Activated naive CD8-positive, alpha-beta T cell treated with anti-CD3 and anti-CD28 coated beads, Interleukin-2, amount 10 ng/mL, durations not matched to agents 7 days and 5 days (primary cell): ENCODE data around the gene GPR137. TPM values are rescaled to one million over a fixed set of nuclear protein-coding genes. Genes with fewer than 3 reads are reported as not detected.

Source experiments
- ATAC-seq: fragments of 150-1000 bp; cut with Tn5 transposase; one replicate; pipeline ENCODE4 v1.10.0; 2021; ENCODE audit warnings: low read depth, moderate library complexity
- POLR2A ChIA-PET: fragments of 350-600 bp; sonication (Branson Sonifier 250); formaldehyde crosslinking; loops from one replicate; lab custom pipeline; 2021; ENCODE audit warnings: antibody characterized with exemption; lab: Charles Lee
- DNase-seq: peaks from one replicate; pipeline ENCODE4 v3.0.0; 2021
- H3K27ac Mint-ChIP-seq: one replicate; pipeline ENCODE4 v1.8.0; 2022; ENCODE audit warnings: mild to moderate bottlenecking, mixed read lengths
- H3K27me3 Mint-ChIP-seq: one replicate; pipeline ENCODE4 v1.8.0; 2022; ENCODE audit warnings: mild to moderate bottlenecking, moderate library complexity, mixed read lengths
- H3K36me3 Mint-ChIP-seq: one replicate; pipeline ENCODE4 v1.8.0; 2021; ENCODE audit warnings: mild to moderate bottlenecking, mixed read lengths
- H3K4me1 Mint-ChIP-seq: one replicate; pipeline ENCODE4 v1.8.0; 2021; ENCODE audit warnings: mixed read lengths
- H3K4me3 Mint-ChIP-seq: one replicate; pipeline ENCODE4 v1.8.0; 2022; ENCODE audit warnings: mild to moderate bottlenecking, moderate library complexity, mixed read lengths
- H3K9me3 Mint-ChIP-seq: one replicate; pipeline ENCODE4 v1.8.0; 2021; ENCODE audit warnings: mixed read lengths
- total RNA-seq, 2 experiments: library from RNA; stranded (reverse); gene quantifications; one replicate each; pipeline ENCODE4 v1.2.3, GENCODE V29; 2021

Gene GPR137
- total RNA-seq, 2 experiments from 2014 or later: 31.3 to 32.7 TPM

GRCh38 chr11:64296236-64296635 is 10.6 kb downstream of the GPR137 start:
- Mint-ChIP-seq H3K4me1 (peaks cover 10% of the 10 kb centered on the region), H3K36me3 (no peaks in the 10 kb centered on the region), H3K4me3 (no peak overlapping the region), H3K9me3 (no peaks in the 10 kb centered on the region), H3K27ac (no peak overlapping the region), H3K27me3 (peaks cover 84% of the 10 kb centered on the region)
- ATAC-seq (no peak), DNase-seq (no peak)
- POLR2A ChIA-PET: interaction anchor here (1.4 kb wide), 1 partner anchor 26 kb away, joined by 3 read pairs; no protein-coding TSS in a partner anchor

DNA sequence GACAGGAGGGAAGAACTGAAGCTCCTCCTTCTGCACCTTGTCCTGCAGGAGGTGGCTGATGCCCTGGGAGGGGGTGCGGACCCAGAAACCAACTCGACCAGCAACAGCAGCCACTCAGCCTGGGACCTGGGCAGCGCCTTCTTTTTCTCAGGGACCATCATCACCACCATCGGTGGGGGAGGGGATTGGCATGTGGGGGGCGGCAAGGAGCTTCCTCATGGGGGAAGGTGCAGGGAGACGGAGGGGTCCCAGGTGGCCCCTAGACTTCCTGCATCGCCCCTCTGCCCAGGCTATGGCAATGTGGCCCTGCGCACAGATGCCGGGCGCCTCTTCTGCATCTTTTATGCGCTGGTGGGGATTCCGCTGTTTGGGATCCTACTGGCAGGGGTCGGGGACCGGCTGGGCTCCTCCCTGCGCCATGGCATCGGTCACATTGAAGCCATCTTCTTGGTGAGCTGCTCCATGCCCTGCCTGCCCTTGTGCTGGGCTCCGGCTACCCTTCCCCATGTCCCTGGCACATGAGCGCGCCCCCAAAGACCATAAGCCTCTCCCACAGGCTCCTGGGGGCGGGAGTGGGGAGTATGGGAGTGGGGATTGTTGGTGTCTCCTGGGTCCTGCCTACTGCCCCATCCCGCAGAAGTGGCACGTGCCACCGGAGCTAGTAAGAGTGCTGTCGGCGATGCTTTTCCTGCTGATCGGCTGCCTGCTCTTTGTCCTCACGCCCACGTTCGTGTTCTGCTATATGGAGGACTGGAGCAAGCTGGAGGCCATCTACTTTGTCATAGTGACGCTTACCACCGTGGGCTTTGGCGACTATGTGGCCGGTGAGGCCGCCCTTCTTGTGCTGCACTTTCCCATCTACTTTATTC is 11.4 kb downstream of the GPR137 start:
- no peak for ATAC-seq
- Mint-ChIP-seq H3K27me3 (peaks cover 92% of the 10 kb centered on the region), H3K4me1 (peaks cover 10% of the 10 kb centered on the region), H3K4me3 (no peak overlapping the region), H3K9me3 (no peaks in the 10 kb centered on the region), H3K27ac (no peak overlapping the region), H3K36me3 (no peaks in the 10 kb centered on the region)
- DNase-seq: no peak
- POLR2A ChIA-PET: interaction anchor here (0.6 to 1.4 kb wide), 2 partner anchors 27 to 31 kb away, joined by 3 to 5 read pairs; no protein-coding TSS in a partner anchor

GRCh38 chr11:64297699-64298358 is 12.2 kb downstream of the GPR137 start:
- ATAC-seq (no peak), DNase-seq (no peak)
- POLR2A ChIA-PET: interaction anchor here (0.6 to 1.1 kb wide), 2 partner anchors 30 to 66 kb away, joined by 5 read pairs; no protein-coding TSS in a partner anchor
- no peak overlapping the region for H3K4me3 Mint-ChIP-seq
- no peak overlapping the region for H3K27ac Mint-ChIP-seq
- no peaks in the 10 kb centered on the region for H3K9me3 Mint-ChIP-seq
- H3K27me3 Mint-ChIP-seq: peaks cover 88% of the 10 kb centered on the region
- no peaks in the 10 kb centered on the region for H3K36me3 Mint-ChIP-seq
- H3K4me1 Mint-ChIP-seq: peaks cover 8% of the 10 kb centered on the region

- Mint-ChIP-seq H3K9me3 (no peaks in the 10 kb centered on the region), H3K4me1 (peaks cover 12% of the 10 kb centered on the region), H3K36me3 (no peaks in the 10 kb centered on the region), H3K4me3 (peak overlapping the region; percentile 65), H3K27me3 (peaks cover 75% of the 10 kb centered on the region), H3K27ac (no peak overlapping the region)
- no peak for ATAC-seq
- POLR2A ChIA-PET: interaction anchor here (0.7 to 1.1 kb wide), 3 partner anchors 20 to 67 kb away, joined by 5 to 6 read pairs (median 6); no protein-coding TSS in a partner anchor
- DNase-seq: no peak
These were observed 13.6 kb downstream of the GPR137 start for GRCh38 chr11:64298966-64299846.

- peak within 1 kb of the TSS; percentile 73 for H3K4me3 Mint-ChIP-seq
- no peak within 1 kb of the TSS for H3K27ac Mint-ChIP-seq
- no peak for ATAC-seq
- peaks cover 66% of the 10 kb centered on the region for H3K27me3 Mint-ChIP-seq
- no peaks in the 10 kb centered on the region for H3K9me3 Mint-ChIP-seq
- POLR2A ChIA-PET: interaction anchor here (0.9 to 5.2 kb wide), 3 partner anchors 32 to 95 kb away, joined by 3 to 76 read pairs (median 3); partner anchors contain the start of gene FERMT3
- H3K36me3 Mint-ChIP-seq: no peaks in the 10 kb centered on the region
- DNase-seq: no peak
- H3K4me1 Mint-ChIP-seq: peaks cover 16% of the 10 kb centered on the region
These were observed 14.4 kb downstream of the GPR137 start, which contains the start of gene CATSPERZ for GRCh38 chr11:64299847-64300648. CATSPERZ (plus strand) TSS chr11:64300358; CDS start chr11:64300411, 53 bp downstream.

GRCh38 chr11:64303109-64304031 is 17.7 kb downstream of the GPR137 start:
- Mint-ChIP-seq H3K27me3 (peaks cover 33% of the 10 kb centered on the region), H3K9me3 (no peaks in the 10 kb centered on the region), H3K27ac (peak overlapping the region; percentile 98), H3K4me3 (peak overlapping the region; percentile 87), H3K36me3 (peaks cover 4% of the 10 kb centered on the region), H3K4me1 (peaks cover 25% of the 10 kb centered on the region)
- ATAC-seq: no peak
- DNase-seq: no peak
- POLR2A ChIA-PET: interaction anchor here (0.6 to 5.2 kb wide), 13 partner anchors 14 to 117 kb away, joined by 4 to 76 read pairs (median 15); partner anchors contain the start of genes BAD, FERMT3, FKBP2 and GPR137

DNA sequence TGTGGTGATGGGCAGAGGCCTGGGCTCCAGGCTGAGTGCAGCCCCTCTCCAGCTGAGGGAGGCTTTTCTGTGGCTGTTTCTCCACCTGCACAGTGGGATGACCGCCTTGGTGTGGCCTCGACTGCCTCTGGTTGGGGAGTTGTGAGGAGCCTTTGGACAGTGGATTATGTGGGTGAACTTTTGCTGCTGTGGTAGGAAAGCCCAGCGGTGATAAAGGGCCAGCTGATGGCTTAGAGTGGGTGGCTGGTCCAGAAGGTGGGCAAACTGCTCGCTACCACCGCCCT is 18.3 kb downstream of the GPR137 start:
- Mint-ChIP-seq H3K27ac (peak overlapping the region; percentile 98), H3K9me3 (no peaks in the 10 kb centered on the region), H3K4me3 (peak overlapping the region; percentile 87), H3K4me1 (peaks cover 25% of the 10 kb centered on the region), H3K36me3 (peaks cover 4% of the 10 kb centered on the region), H3K27me3 (peaks cover 27% of the 10 kb centered on the region)
- no peak for DNase-seq
- POLR2A ChIA-PET: interaction anchor here (0.6 to 5.2 kb wide), 14 partner anchors 14 to 118 kb away, joined by 4 to 76 read pairs (median 14); partner anchors contain the start of genes BAD, FERMT3, FKBP2 and GPR137
- no peak for ATAC-seq

DNA sequence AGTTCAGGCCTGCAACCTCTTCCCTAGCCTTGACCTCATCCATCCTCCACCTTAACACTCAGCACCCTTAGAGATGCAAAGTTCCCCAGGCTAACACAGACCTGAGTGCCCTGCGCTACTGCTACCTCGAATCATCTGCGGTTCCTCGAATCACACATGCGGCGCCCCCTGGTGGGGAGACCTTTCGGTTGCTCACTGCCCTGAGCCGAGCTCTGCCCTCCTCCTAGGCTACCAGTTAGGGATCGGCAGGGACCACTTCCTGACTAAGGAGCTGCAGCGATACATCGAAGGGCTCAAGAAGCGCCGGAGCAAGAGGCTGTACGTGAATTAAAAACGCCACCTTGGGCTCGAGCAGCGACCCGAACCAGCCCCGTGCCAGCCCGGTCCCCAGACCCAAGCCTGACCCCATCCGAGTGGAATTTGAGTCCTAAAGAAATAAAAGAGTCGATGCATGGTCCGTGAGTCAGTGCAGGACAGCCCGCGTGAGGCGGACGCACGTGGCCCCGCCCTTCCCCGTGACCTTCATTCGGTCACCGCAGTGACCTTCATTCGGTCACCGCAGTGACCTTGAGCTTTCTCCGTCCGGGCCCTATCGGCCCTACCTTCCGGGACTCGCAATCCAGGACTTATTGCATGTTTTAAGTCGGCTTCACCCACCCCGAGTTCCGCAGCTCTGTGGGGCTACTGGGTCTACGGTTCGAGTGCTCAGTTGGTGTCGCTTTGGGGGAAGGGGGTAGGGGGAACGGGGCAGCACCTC is 18.8 kb downstream of the GPR137 start:
- H3K27ac Mint-ChIP-seq: peak overlapping the region; percentile 98
- H3K27me3 Mint-ChIP-seq: peaks cover 25% of the 10 kb centered on the region
- peak overlapping the region; percentile 87 for H3K4me3 Mint-ChIP-seq
- POLR2A ChIA-PET: interaction anchor here (0.6 to 5.2 kb wide), 18 partner anchors 13 to 345 kb away, joined by 3 to 76 read pairs (median 10); partner anchors contain the start of genes BAD, CCDC88B, FERMT3 and FKBP2
- ATAC-seq (peak; percentile 46), DNase-seq (peak; percentile 97)
- peaks cover 25% of the 10 kb centered on the region for H3K4me1 Mint-ChIP-seq
- peaks cover 4% of the 10 kb centered on the region for H3K36me3 Mint-ChIP-seq
- H3K9me3 Mint-ChIP-seq: no peaks in the 10 kb centered on the region

DNA sequence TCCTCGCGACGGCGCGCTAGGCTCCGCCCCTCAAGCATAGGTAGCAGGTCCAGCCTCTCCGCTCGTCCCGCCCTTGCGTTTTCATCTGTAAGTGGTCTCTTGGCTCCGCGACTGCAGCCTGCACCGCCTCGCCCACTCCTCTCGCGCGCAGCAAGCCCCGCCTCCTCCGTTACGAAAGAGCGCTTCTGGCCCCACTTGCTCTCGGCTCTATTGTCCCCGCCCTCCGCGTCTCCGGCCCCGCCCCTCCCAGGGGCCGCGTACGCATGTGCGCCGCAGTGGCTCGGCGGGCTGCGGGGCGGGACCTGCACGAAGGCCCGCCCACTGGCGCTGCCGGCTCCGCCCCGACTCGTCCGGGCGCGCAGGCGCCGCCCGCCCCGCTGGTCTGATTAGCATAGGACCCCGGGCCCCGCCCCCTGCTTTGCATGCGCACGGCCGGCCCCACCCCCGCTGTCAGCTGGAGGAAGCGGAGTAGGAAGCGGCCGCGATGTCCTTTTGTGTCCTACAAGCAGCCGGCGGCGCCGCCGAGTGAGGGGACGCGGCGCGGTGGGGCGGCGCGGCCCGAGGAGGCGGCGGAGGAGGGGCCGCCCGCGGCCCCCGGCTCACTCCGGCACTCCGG is 19.5 kb downstream of the GPR137 start, which contains the start of gene ESRRA:
Gene ESRRA (plus strand): TSS at position 450 of the 616 bp plus-strand sequence. CDS start 1,656 bp downstream, outside the sequence.
- POLR2A ChIA-PET: interaction anchor here (0.8 to 5.2 kb wide), 15 partner anchors 13 to 344 kb away, joined by 3 to 76 read pairs (median 14); partner anchors contain the start of genes BAD, CCDC88B, FERMT3 and FKBP2
- Mint-ChIP-seq H3K27ac (peak within 1 kb of the TSS; percentile 98), H3K27me3 (peaks cover 19% of the 10 kb centered on the region), H3K9me3 (no peaks in the 10 kb centered on the region), H3K4me1 (peaks cover 23% of the 10 kb centered on the region), H3K4me3 (peak within 1 kb of the TSS; percentile 94), H3K36me3 (peaks cover 4% of the 10 kb centered on the region)
- ATAC-seq (peak; percentile 77), DNase-seq (peak; percentile 100)
